ENCODE results near the gene RLF. TPM values are rescaled to one million over a fixed set of nuclear protein-coding genes. Genes with fewer than 3 reads are reported as not detected.

RLF gene
- total and polyA plus RNA-seq, 9 of the 15 experiments (the other 6 are each of a cell fraction or from before 2014, with no cell fraction given): 3.6 to 35.0 (median 21.2) TPM

DNA sequence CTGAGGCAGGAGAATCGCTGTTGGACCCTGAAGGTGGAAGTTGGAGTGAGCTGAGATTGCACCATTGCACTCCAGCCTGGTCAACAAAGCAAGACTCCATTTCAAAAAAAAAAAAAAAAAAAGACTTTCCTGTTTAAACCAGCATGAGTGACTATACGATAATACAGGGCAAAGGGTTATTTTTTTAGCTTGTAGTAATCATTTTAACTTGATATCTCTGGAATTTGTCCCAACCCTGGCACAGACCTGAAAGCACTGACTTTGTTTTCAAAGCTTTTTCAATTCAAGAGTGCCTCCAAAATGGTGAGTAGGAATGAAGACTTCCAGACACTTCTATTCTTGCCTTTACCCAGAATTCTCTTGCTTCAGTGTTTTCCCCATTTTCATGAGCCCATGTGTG lies 82.2 kb downstream of the RLF start (continued):
- TF ChIP-seq BRF1 (IDR thresholded peaks at IDR 0.05; ENCODE audit: borderline replicate concordance, extremely low read depth, insufficient read length): no peak

DNA sequence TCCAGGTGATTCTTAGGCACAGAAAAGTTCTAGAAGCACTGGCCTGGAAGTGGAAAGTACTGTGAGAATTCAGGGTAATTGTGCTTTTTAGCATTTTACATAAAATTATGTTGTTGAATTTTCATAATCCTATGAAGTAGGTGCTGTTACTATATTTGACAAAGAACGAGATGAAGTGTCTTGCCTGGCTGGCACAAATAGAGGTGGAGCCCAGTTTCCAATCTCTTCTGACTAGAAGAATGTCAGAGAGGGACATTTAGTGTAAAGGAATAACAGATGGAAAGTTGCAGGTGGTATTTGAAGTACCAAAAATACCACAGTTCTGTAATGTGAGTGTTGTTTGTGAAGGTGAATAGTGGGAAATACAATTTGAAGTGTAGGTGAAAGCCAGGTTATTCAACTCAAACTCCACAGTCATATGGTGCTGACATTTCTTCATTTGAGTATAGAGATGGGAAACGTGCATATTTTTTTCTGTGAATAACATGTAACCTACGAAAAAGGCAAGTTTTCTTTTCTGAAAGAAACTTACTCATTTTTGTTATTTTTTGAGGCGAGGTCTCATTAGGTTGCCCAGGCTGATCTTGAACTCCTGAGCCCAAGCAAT lies 83.1 kb downstream of the RLF start:
- Histone ChIP-seq H4K20me1 (replicated peaks; ENCODE audit: control insufficient read depth, insufficient read depth, low read length) (no peaks in the 10 kb centered on the region), H3K4me3 (no peak overlapping the region), H2AFZ (ENCODE audit: low read depth, low read length) (no peak overlapping the region), H3K9me3 (replicated peaks; ENCODE audit: control insufficient read depth, insufficient read depth, low read depth, low read length) (no peaks in the 10 kb centered on the region), H3K27ac (ENCODE audit: extremely low read depth, low read depth, low read length) (no peak overlapping the region), H3K79me2 (ENCODE audit: control insufficient read depth, insufficient read depth, low read length) (no peaks in the 10 kb centered on the region), H3K9me1 (ENCODE audit: control insufficient read depth, insufficient read depth, low read length) (no peaks in the 10 kb centered on the region), H3K4me2 (ENCODE audit: insufficient read depth, low read length) (no peak overlapping the region), H3K36me3 (ENCODE audit: control insufficient read depth, insufficient read depth, low read length) (peaks cover 3% of the 10 kb centered on the region; the same call in 2 of the 3 replicates), H3K27me3 (ENCODE audit: control insufficient read depth in 2 of 2, insufficient read depth in 2 of 2, low read length in 2 of 2) (no peaks in the 10 kb centered on the region), H3K9ac (ENCODE audit: insufficient read depth in 1 of 2, low read depth in 2 of 2, low read length in 2 of 2) (no peak overlapping the region), H3K4me1 (replicated peaks in 1 of 2; ENCODE audit: control insufficient read depth in 2 of 2, insufficient read depth in 2 of 2, low read length in 2 of 2) (peaks cover 3% of the 10 kb centered on the region in 2 experiments; a peak in 1 of 5 replicates)
- ChIA-PET CTCF (ENCODE audit: low intra/inter-chr PET ratio) (no interaction called here), POLR2A (interaction anchor here (0.7 kb wide), 1 partner anchor 597 kb away, joined by 3 read pairs; no protein-coding TSS in a partner anchor)
- no peak for ATAC-seq
- TF ChIP-seq, protein P1, sequence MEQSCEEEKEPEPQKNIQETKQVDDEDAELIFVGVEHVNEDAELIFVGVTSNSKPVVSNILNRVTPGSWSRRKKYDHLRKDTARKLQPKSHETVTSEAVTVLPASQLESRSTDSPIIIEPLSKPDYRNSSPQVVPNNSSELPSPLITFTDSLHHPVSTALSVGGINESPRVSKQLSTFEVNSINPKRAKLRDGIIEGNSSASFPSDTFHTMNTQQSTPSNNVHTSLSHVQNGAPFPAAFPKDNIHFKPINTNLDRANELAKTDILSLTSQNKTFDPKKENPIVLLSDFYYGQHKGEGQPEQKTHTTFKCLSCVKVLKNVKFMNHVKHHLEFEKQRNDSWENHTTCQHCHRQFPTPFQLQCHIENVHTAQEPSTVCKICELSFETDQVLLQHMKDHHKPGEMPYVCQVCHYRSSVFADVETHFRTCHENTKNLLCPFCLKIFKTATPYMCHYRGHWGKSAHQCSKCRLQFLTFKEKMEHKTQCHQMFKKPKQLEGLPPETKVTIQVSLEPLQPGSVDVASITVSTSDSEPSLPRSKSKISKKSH (CRISPR knock-in tag; IDR thresholded peaks at IDR 0.05): no peak
- TF ChIP-seq, protein P2, sequence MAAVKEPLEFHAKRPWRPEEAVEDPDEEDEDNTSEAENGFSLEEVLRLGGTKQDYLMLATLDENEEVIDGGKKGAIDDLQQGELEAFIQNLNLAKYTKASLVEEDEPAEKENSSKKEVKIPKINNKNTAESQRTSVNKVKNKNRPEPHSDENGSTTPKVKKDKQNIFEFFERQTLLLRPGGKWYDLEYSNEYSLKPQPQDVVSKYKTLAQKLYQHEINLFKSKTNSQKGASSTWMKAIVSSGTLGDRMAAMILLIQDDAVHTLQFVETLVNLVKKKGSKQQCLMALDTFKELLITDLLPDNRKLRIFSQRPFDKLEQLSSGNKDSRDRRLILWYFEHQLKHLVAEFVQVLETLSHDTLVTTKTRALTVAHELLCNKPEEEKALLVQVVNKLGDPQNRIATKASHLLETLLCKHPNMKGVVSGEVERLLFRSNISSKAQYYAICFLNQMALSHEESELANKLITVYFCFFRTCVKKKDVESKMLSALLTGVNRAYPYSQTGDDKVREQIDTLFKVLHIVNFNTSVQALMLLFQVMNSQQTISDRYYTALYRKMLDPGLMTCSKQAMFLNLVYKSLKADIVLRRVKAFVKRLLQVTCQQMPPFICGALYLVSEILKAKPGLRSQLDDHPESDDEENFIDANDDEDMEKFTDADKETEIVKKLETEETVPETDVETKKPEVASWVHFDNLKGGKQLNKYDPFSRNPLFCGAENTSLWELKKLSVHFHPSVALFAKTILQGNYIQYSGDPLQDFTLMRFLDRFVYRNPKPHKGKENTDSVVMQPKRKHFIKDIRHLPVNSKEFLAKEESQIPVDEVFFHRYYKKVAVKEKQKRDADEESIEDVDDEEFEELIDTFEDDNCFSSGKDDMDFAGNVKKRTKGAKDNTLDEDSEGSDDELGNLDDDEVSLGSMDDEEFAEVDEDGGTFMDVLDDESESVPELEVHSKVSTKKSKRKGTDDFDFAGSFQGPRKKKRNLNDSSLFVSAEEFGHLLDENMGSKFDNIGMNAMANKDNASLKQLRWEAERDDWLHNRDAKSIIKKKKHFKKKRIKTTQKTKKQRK (IDR thresholded peaks at IDR 0.05; ENCODE audit: borderline replicate concordance, low read depth, low read length): no peak
- TF ChIP-seq JUND (IDR thresholded peaks at IDR 0.05; ENCODE audit: borderline replicate concordance, low read depth, low read length): no peak
- TF ChIP-seq JUND (tag; IDR thresholded peaks at IDR 0.05; ENCODE audit: borderline replicate concordance, low read depth, low read length): no peak
- TF ChIP-seq, protein P3, sequence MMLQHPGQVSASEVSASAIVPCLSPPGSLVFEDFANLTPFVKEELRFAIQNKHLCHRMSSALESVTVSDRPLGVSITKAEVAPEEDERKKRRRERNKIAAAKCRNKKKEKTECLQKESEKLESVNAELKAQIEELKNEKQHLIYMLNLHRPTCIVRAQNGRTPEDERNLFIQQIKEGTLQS (IDR thresholded peaks at IDR 0.05): no peak
- TF ChIP-seq, protein P3 (CRISPR knock-in tag; conservative IDR thresholded peaks at IDR 0.05): no peak
- no peak for TF ChIP-seq CREM (IDR thresholded peaks at IDR 0.05; ENCODE audit: low read depth)
- no peak for TF ChIP-seq ZNF830 (CRISPR knock-in tag; IDR thresholded peaks at IDR 0.05)
- no peak for TF ChIP-seq TGIF2 (CRISPR knock-in tag; IDR thresholded peaks at IDR 0.05)
- no peak for FAIRE-seq
- in situ Hi-C loops (cut with MboI): no loop called here
- intact Hi-C loops (cut with micrococcal nuclease): no loop called here
- DNase-seq (ENCODE audit: extremely low read depth in 1 of 4, low spot score in 3 of 4): no peak
- no TSS peak for BruUV-seq (replicated peaks)
- WGBS (ENCODE audit: insufficient coverage, low coverage, missing lambda C conversion rate): 20% methylated on average over 4 of the region's 4 CpGs
